Adrenal gland (tissue), 5 donors: Measurements from ENCODE around the gene C12orf42.

Source experiments
- CTCF ChIP-seq, 6 experiments: fragments of 450-650 bp in 4 of 6; fragments of 200-600 bp in 2 of 6; sonication (generic) in 1 of 6; IDR thresholded peaks; 1 replicate in 5 of 6; 2 replicates in 1 of 6; pipeline versions ENCODE4 v1.5.1 to v1.8.0; 2016 to 2021; ENCODE audit warnings: antibody characterized with exemption in 6 of 6, mild to moderate bottlenecking in 2 of 6, moderate library complexity in 1 of 6
- POLR2A ChIP-seq, 2 donors: fragments of 450-650 bp; IDR thresholded peaks; one replicate each; pipeline ENCODE4 v1.6.1; 2017; ENCODE audit warnings: antibody characterized with exemption in 2 of 2, mild to moderate bottlenecking in 2 of 2, moderate library complexity in 1 of 2
- donor health status: DM: no; HTN: no; CAD: no.

- TF ChIP-seq CTCF (IDR thresholded peaks at IDR 0.05) (no peak), POLR2A (IDR thresholded peaks at IDR 0.05) (no peak)
These were observed 1.6 kb downstream of the C12orf42 start for GRCh38 chr12:103494051-103494733.
